Breast epithelium (tissue), 4 donors: ENCODE results near the gene PPP1R15B. TPM values are rescaled to one million over a fixed set of nuclear protein-coding genes. Genes with fewer than 3 reads are reported as not detected.

Source experiments
- DNase-seq, 2 donors: peaks; one replicate each; pipeline ENCODE4 v3.0.0-alpha.2; 2019; ENCODE audit warnings: low spot score in 2 of 2
- H3K27ac ChIP-seq, 2 donors: fragments of 200-600 bp; sonication (generic) in 1 of 2; one replicate each; pipeline ENCODE4 v1.5.1; 2016 to 2019; ENCODE audit warnings: mild to moderate bottlenecking in 1 of 2
- H3K27me3 ChIP-seq, 2 donors: fragments of 200-600 bp; sonication (generic) in 1 of 2; one replicate each; pipeline versions ENCODE4 v1.5.1 to v1.6.0; 2017 to 2019; ENCODE audit warnings: control low read depth in 1 of 2, mild to moderate bottlenecking in 1 of 2
- H3K36me3 ChIP-seq: fragments of 200-600 bp; one replicate; pipeline ENCODE4 v1.5.1; 2019
- H3K4me1 ChIP-seq, 2 donors: fragments of 200-600 bp; sonication (generic); one replicate each; pipeline ENCODE4 v1.5.1; 2016 to 2019; ENCODE audit warnings: control low read depth in 1 of 2
- H3K4me3 ChIP-seq, 3 donors: fragments of 200-600 bp; sonication (generic); 1 replicate in 2 of 3; 2 replicates in 1 of 3; pipeline ENCODE4 v1.5.1; 2016 to 2019; ENCODE audit warnings: mild to moderate bottlenecking in 3 of 3, moderate library complexity in 2 of 3
- H3K9me3 ChIP-seq, 2 donors: fragments of 200-600 bp; sonication (generic) in 1 of 2; one replicate each; pipeline ENCODE4 v1.5.1; 2016 to 2019; ENCODE audit warnings: control low read depth in 1 of 2
- POLR2A ChIP-seq: fragments of 450-650 bp; IDR thresholded peaks from one replicate; pipeline ENCODE4 v1.6.1; 2016; ENCODE audit warnings: antibody characterized with exemption, mild to moderate bottlenecking, moderate library complexity
- POLR2AphosphoS5 ChIP-seq, 3 donors: sonication (generic); formaldehyde crosslinking; IDR thresholded peaks; one replicate each; pipeline ENCODE4 v1.6.1; 2017; ENCODE audit warnings: antibody characterized with exemption in 3 of 3
- intact Hi-C: fragments of 100-400 bp; cut with DNase I; formaldehyde crosslinking; loops from one replicate; pipeline ENCODE4 v1.15.1; 2023; ENCODE audit warnings: low total_unique reads
- total RNA-seq, 3 donors: library from RNA; depleted of rRNA; stranded (reverse); fragments of >200 nt; gene quantifications; one replicate each; pipeline ENCODE4 v1.1.0, GENCODE V29; 2016
- TF ChIP-seq, protein P1 (sequence below), 3 donors: fragments of 450-650 bp; IDR thresholded peaks; one replicate each; pipeline ENCODE4 v1.5.1; 2016 to 2017; ENCODE audit warnings: antibody characterized with exemption in 3 of 3, mild to moderate bottlenecking in 3 of 3, moderate library complexity in 3 of 3

Gene PPP1R15B
- total RNA-seq, 3 donors from 2014 or later, result 47.5 to 91.6 (median 53.3) TPM

DNA sequence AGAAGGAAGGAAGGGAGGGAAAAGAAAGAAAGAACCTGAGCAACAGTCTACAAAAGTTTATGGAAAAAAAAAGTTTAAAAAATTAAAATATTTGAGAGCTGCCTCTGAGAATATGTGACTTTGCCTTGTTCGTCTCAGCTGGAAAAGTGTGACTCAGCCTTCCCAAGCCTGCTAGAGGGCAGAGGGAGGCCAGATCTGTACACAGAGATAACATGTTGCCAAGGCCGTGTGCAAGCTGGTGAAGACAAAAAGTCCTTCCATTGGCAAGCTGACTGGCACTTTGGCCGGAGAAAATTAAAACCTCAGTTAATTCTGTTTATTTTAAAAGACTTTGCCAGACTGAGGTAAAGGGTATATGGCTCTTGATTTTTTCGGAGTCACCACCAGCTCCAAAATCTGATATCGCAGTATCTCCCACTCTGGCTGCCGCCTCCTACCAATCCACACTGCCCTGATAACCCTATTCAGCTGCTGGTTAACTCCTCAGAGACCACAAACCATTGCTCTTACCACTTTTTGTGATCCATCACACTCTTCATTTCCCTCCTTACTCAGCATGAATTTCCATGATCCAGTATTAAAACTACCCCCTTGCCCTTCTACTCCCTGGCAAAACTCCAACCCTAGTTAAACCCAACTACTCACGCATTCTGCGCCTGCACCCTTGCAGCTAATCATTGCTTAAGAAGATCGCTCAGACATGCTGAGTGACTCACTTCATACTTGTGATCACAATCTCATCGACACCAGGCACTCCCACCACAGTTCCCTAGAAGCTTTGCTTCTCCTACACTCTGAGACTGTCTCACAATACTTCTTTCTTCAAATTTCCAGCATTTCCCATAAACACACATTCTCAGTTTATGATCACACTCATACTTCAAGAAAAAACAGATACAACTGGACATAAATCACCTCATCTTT is 5.7 kb upstream of the PPP1R15B start:
- intact Hi-C loops, result loop anchor here (10.0 kb wide), 1 partner anchor 507 kb away; no protein-coding TSS in a partner anchor
- Histone ChIP-seq H3K36me3 (no peaks in the 10 kb centered on the region), H3K4me3 (peak overlapping the region; percentile 3 to 37 (median 3)), H3K27ac (peak overlapping the region; percentile 87 to 94), H3K4me1 (peaks cover 0 to 5% of the 10 kb centered on the region in 2 donors), H3K27me3 (no peaks in the 10 kb centered on the region), H3K9me3 (no peaks in the 10 kb centered on the region)
- TF ChIP-seq, protein P1, sequence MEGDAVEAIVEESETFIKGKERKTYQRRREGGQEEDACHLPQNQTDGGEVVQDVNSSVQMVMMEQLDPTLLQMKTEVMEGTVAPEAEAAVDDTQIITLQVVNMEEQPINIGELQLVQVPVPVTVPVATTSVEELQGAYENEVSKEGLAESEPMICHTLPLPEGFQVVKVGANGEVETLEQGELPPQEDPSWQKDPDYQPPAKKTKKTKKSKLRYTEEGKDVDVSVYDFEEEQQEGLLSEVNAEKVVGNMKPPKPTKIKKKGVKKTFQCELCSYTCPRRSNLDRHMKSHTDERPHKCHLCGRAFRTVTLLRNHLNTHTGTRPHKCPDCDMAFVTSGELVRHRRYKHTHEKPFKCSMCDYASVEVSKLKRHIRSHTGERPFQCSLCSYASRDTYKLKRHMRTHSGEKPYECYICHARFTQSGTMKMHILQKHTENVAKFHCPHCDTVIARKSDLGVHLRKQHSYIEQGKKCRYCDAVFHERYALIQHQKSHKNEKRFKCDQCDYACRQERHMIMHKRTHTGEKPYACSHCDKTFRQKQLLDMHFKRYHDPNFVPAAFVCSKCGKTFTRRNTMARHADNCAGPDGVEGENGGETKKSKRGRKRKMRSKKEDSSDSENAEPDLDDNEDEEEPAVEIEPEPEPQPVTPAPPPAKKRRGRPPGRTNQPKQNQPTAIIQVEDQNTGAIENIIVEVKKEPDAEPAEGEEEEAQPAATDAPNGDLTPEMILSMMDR (IDR thresholded peaks at IDR 0.05), result no peak
- TF ChIP-seq POLR2AphosphoS5 (IDR thresholded peaks at IDR 0.05) (peak; percentile 31 to 74 (median 61)), POLR2A (no peak)
- peak; percentile 73 for DNase-seq

DNA sequence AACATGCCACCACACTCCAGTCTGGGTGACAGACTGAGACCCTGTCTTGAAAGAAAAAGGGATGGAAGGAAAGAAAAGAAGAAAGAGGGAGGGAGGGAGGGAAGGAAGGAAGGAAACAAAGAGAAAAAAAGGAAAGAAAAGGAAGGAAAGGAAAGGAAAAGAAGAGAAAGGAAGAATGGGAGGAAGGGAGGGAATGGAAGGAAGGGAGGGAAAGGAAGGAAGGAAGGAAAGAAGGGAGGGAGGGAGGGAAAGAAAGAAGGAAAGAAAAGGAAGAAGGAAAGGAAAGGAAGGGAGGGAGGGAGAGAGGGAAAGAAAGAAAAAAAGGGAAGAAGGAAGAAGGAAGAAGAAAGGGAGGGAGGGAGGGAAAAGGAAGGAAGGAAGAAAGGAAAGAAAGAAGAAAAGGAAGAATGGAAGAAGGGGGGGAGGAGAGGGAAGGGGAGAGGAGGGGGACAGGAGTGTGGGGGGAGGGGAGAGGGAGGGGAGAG is 5.0 kb upstream of the PPP1R15B start:
- Histone ChIP-seq H3K27ac (peak overlapping the region; percentile 87 to 94), H3K4me3 (no peak overlapping the region), H3K9me3 (no peaks in the 10 kb centered on the region), H3K4me1 (peaks cover 0 to 5% of the 10 kb centered on the region in 2 donors), H3K36me3 (no peaks in the 10 kb centered on the region), H3K27me3 (no peaks in the 10 kb centered on the region)
- no peak for DNase-seq
- intact Hi-C loops, result loop anchor here (10.0 kb wide), 1 partner anchor 508 kb away; no protein-coding TSS in a partner anchor
- TF ChIP-seq POLR2A (no peak), POLR2AphosphoS5 (IDR thresholded peaks at IDR 0.05) (no peak)
- TF ChIP-seq, protein P1 (IDR thresholded peaks at IDR 0.05), result no peak

DNA sequence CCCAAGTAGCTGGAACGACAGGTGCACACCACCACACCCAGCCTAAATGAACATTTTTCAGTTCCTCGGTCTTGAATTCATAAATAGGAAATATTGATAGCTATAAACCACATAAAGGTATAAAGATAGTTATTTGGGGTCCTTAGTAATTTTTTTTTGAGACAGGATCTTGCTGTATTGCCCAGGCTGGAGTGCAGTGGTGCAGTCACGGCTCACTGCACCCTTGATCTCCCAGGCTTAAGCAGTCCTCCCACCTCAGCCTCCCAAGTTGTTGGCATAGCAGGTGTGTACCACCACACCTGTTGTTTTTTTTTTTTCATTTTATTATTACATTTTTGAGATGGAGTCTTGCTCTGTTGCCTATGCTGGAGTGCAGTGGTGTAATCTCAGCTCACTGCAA is 3.7 kb upstream of the PPP1R15B start:
- Histone ChIP-seq H3K9me3 (no peaks in the 10 kb centered on the region), H3K27me3 (no peaks in the 10 kb centered on the region), H3K27ac (peak overlapping the region in 1 of 2 donors; percentile 87), H3K4me1 (peaks cover 0 to 5% of the 10 kb centered on the region in 2 donors), H3K4me3 (no peak overlapping the region), H3K36me3 (no peaks in the 10 kb centered on the region)
- intact Hi-C loops, result loop anchor here (10.0 kb wide), 1 partner anchor 509 kb away; no protein-coding TSS in a partner anchor
- no peak for DNase-seq
- TF ChIP-seq POLR2A (no peak), POLR2AphosphoS5 (IDR thresholded peaks at IDR 0.05) (no peak)
- TF ChIP-seq, protein P1 (IDR thresholded peaks at IDR 0.05), result no peak

DNA sequence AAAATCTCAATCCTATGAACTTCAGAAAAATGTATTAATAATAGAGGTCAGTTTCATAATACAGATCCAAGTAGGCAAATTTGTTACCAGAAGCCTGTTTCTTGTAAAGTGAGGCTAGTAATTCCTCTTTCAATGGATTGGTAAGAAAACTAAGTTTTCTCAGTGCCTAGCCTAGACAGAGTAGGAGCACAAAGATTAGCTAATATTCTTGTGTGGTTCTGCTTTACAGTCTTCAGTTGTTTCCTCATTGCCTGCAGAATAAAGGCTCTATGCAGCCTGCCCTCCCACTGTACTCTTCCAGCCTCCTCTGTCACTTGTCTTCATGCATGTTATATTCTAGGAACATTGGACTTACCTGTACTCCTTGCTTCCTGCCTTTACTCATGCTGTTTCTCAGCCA is 2.4 kb upstream of the PPP1R15B start:
- no peak for DNase-seq
- H3K27ac ChIP-seq, result peak overlapping the region in 1 of 2 donors; percentile 99
- H3K4me3 ChIP-seq, result no peak overlapping the region
- no peaks in the 10 kb centered on the region for H3K27me3 ChIP-seq
- H3K36me3 ChIP-seq, result no peaks in the 10 kb centered on the region
- no peaks in the 10 kb centered on the region for H3K9me3 ChIP-seq
- peaks cover 0 to 5% of the 10 kb centered on the region in 2 donors for H3K4me1 ChIP-seq
- intact Hi-C loops, result loop anchor here (10.0 kb wide), 1 partner anchor 511 kb away; no protein-coding TSS in a partner anchor
- TF ChIP-seq POLR2A (no peak), POLR2AphosphoS5 (IDR thresholded peaks at IDR 0.05) (no peak)
- TF ChIP-seq, protein P1 (IDR thresholded peaks at IDR 0.05), result no peak

DNA sequence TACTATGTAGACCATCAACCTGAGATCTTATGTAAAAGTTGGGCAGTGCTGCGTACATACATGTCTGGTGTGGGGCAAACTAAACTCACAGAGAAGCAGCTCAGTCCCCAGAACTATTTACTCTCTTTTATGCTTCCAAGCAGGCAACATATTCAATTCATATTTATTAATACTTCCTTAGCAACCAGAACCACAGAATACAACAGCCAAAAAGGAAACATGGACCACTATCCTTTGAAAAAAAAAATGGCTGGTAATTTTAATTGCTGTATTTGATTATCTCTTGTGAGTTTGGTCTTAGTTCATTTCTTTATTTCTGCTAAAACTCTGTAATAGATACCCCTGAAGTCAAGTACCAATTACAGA is 1.5 kb upstream of the PPP1R15B start:
- intact Hi-C loops, result loop anchor here (10.0 kb wide), 1 partner anchor 512 kb away; no protein-coding TSS in a partner anchor
- Histone ChIP-seq H3K4me3 (no peak overlapping the region), H3K36me3 (no peaks in the 10 kb centered on the region), H3K9me3 (no peaks in the 10 kb centered on the region), H3K27ac (peak overlapping the region in 1 of 2 donors; percentile 99), H3K27me3 (no peaks in the 10 kb centered on the region), H3K4me1 (peaks cover 0 to 5% of the 10 kb centered on the region in 2 donors)
- TF ChIP-seq POLR2A (no peak), POLR2AphosphoS5 (IDR thresholded peaks at IDR 0.05) (no peak)
- TF ChIP-seq, protein P1 (IDR thresholded peaks at IDR 0.05), result no peak
- no peak for DNase-seq
